ENCODE results near the gene PGLYRP2.

The PGLYRP2 gene

DNA sequence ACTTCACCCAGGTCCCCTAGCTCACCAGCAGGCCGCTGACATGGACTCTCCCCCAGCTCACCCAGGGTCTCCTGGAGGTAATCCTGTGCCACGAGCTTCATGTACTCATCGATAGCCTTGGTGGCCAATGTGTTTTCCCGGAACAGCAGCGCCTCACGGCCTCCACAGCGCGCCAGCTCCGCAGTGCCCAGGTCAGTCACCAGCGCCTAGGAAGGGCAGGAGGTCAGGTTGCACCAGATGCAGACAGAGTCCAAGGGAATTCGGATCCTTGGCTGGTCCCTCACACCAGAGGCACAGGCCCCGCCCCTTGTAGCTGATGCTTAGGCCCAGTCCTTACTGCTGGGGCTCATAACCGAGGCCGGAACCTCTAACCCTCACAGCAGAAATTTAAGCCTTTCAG, 22.9 kb downstream of the PGLYRP2 start:
- DNase-seq (ENCODE audit: low read depth in 2 of 2), result no peak

- no peak for DNase-seq (ENCODE audit: low read depth in 2 of 2)
Observed at GRCh38 chr19:15455996-15456395, 23.3 kb downstream of the PGLYRP2 start.

GRCh38 chr19:15453906-15454860, 25.1 kb downstream of the PGLYRP2 start:
- no peak for DNase-seq (ENCODE audit: low read depth in 2 of 2)

DNA sequence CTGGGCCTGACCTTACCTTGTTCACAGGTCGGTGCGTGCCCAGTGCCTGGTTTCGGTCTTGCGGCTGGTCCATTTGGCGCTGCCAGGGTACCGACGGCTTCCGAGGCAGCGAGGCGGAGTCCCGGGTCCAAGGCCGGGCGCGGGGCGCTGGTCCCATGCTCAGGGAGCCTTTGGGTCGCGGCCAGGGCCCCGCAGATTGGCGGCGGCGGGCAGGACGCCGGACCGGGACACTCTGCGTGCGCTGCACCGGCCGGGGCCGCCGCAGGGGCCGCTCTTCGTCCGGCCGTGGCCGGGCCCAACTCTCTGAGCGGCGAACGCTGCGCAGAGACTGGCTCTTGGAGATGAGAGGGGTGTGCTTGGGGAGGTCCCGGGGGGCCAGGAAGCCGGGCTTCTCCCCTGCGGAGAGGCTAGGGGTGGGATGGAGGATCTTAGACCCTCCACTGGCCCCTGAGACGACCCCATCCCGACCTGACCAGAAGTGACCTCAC, 26.2 kb downstream of the PGLYRP2 start:
- DNase-seq (ENCODE audit: low read depth in 2 of 2), result no peak

DNA sequence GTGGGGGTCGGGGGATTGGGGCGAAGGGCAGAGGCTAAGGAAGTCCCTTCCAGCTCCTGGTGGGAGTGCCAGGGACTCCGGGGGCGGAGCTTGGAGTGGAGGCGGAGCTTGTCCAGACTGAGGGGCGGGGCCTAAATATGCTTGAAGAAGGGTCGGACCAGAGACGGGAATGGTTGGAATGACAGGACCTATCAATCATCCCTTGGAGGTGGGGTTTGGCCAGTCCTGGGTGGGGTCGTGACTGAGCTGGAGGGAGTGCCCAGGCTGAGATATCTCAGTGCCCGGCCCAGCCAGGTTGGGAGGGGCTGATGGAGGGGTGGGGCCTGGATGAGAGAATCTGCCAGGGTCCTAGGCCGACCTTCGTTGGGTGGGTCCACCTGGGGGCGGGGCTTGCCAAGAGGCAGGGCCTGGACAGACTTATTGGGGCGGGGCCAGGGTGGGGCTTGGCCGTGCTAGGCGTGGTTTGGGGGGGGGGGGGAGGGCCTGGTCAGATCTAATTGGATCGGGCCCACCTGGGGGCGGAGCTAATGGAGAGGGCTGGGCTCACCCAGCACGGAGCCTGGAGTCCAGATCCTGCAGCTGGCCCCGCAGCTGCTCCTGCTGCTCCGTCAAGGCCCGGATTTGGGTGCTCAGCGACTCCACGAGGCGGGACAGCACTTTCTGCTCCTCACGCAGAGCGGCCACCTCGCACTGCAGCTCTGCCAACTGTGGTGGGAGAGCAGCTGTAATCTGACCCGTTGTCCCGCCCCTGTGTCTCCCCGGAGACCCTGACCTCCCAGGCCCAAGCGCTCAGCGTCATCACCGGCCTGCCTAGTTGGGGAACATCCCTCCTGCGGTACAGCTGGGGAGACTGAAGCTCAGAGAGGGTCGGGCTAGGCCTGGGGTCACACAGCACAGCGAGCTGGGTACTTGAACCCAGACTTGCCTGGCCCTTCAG, 26.9 kb downstream of the PGLYRP2 start:
- no peak for DNase-seq (ENCODE audit: low read depth in 2 of 2)

DNA sequence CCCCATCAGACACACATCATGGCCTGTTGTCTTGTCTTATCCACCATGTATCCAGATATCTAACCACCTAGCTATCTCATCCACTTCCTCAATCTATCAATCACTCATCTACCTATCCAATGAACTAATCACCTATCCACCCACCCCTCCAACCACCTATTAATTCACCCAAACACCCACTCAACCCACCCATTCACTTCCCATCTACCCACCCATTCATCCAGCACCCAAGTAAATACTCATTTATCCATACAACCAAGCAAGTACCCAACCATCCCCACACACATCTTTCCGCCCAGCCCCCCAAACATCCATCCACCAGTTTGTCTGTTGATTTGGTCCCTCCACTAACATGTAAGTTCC, 28.8 kb downstream of the PGLYRP2 start:
- no peak for DNase-seq (ENCODE audit: low read depth in 2 of 2)

DNA sequence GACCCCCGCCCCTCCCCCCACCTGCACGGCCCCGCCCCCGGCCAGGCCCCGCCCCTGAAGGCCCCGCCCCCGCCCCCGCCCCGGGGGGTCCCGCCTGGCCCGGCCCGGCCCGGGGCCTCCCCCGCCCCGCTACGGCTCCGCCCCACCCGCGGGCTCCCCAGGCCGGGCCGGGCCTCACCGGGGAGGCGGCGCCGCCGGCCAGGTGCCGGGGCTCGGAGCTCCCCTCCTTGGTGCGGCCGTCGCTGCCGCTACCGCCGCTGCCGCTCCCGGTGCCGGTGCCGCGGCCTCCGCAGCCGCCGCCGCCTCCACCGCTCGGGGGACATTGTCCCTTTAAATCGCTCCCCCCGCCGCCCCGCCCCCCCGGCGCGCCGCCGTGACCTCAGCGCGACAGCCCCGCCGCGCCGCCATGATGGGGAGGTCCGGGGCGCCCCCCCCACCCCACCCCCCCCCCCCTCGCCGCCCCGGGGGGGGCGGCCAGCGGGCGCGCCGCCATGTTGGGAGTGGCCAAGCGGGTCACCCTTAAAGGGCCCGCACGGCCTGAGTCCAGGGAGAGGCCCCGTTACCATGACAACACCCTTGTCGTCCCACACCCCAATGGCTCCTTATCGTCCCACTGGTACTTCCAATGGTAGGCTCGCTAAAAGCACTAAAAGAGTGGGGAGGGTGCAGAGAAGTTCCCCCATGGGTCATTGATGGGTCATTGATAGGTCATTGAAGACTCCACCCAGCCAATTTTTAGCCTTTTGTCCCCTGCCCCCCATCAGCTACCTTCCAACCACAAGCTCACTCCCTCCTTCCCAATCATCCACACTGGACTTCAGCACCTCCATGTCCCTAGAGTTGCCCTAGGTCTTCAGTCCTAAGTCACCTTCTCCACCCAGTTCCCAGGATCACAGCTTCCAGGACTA, 29.4 kb downstream of the PGLYRP2 start, which contains the start of gene WIZ:
Gene WIZ (minus strand): TSS at position 337 of the 908 bp plus-strand sequence. CDS start 1,649 bp downstream, outside the sequence.
- peak; percentile 72 to 87 for DNase-seq (ENCODE audit: low read depth in 2 of 2)

GRCh38 chr19:15448778-15449619, 30.3 kb downstream of the PGLYRP2 start:
- DNase-seq (ENCODE audit: low read depth in 2 of 2), result no peak

DNA sequence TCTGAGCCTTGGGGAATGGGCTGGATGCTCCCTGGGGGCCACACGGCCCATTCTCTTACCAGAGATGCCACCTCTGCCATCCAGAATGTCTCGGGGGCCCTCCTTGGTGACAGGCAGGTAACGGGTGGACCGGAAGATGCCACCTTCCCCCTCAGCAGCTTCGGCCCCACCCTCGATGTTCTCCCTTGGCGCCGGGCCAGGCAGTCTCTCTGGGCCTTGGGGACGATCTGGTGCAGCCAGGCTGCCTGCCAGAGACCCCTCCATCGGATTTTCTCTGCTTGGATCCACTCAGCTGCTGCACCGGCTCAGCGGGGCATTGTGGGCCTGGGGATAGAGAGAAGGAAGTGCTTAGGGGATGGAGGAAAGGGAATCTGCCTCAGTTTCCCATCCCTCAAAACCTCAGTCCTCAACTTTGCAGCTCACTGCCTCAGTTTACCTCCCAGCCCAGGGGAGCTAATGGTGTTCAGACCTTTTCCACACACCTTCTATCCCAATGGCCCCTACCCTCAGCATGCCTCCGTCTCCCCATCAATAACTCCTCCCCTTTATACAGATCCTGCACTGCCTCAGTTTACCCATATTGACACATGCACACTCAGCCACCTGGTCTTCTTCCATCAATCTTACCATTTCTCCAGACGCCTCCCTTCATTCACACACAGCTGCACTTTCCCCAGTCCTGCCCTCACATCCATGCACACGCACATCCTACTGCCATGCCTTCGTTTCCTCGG, 31.1 kb downstream of the PGLYRP2 start:
- no peak for DNase-seq (ENCODE audit: low read depth in 2 of 2)

- no peak for DNase-seq (ENCODE audit: low read depth in 2 of 2)
Observed at GRCh38 chr19:15447057-15447456, 32.2 kb downstream of the PGLYRP2 start.

DNA sequence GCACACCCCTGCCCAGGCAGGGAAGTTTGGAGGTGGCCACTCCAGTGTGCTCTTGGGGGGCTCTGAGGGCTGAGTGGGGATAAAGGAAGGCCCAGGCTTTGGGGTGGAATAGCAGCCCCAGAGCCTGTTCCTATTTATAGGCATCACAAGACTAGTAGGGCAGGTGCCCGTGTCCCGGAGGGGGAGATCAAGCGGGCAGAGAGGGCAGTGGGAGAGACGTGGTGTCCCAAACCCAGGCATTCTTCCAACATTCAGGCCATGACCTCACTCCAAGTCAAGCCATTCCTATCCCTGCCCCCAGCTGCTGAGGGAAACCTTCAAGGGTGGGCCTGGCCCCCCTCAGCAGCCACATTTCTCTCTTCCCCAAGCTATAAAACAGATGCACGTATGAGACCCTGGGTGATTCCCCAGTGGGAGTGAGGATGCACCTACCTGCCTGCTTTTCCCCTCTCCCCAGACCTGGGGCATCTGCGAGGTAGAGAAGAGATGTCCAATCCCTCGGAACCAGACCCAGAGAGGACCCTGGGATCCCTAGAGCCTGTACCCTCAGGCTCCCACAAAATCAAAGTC, 33.4 kb downstream of the PGLYRP2 start:
- no peak for DNase-seq (ENCODE audit: low read depth in 2 of 2)

DNA sequence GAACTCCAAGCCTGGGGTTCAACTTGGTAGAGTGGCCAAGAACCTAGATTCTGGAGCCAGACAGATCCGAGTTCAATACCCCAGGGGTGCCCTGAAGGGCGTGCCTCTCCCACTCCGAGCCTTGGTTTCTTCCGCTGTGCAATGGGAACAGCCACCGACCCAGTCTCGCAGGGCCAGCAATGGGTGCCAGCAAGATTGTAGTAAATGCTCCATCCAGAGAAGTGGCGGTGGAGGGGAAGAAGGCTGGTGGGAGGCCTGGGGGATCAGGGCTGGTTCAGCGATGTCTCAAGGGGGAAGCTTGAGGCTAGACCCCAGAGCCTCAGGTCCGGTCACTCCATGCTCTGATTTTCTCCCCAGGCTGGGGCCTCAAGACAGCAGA, 34.1 kb downstream of the PGLYRP2 start:
- no peak for DNase-seq (ENCODE audit: low read depth in 2 of 2)

DNA sequence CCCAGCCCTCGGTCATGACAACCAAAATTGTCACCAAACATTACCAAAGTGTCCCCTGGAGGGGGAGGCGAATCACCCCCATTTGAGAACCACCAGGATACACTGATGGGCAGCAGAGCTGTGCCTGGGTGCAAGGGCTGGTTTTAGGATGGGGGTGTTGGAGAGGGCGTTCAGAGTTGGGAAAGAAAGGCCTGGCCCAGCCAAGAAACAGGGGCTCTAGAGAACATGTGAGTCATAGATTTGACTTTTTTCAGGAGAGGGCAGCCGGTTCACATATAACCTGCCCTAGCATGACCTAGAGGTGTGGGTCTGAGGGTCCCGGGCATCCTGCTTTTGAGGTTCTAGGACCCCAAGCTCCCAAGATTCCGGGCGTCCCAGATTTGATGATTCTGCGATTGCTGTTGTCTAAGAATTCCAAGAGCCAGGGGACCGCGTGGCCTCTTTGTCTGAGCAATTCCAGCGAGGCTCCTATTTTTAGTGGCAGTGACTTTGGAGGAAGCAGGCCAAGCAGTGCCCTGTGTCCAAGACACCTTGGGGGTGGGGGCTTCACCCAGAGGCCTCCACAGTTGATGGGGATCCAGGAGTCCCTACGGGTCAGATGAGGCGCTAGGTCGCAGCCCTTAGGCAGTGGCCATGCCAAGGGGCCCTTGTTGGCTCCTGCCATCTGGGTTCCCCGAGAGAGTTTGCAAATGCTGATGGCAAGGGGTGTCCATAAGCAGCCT, 34.6 kb downstream of the PGLYRP2 start:
- DNase-seq (ENCODE audit: low read depth in 2 of 2), result no peak

DNA sequence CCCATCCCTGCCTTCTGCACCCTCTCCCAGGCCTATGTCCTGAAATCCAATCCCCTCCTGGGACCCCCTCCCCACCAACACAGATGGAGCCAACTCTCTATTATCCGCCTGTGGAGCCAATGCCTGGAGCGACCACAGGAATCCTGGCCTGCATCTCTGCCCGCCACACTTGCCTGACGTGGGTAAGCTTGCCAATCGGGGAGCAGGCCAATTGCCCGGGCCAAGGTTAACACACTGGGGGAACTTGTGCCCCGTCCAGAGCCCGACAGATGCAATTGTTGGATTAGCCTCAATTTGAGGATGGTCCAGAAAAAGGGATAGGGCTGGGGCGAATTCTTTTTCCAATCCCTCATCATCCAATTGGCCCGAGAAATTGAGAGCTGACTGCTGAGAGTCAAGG, 35.5 kb downstream of the PGLYRP2 start:
- DNase-seq (ENCODE audit: low read depth in 2 of 2), result no peak

GRCh38 chr19:15443325-15443724, 36.0 kb downstream of the PGLYRP2 start:
- DNase-seq (ENCODE audit: low read depth in 2 of 2), result no peak

DNA sequence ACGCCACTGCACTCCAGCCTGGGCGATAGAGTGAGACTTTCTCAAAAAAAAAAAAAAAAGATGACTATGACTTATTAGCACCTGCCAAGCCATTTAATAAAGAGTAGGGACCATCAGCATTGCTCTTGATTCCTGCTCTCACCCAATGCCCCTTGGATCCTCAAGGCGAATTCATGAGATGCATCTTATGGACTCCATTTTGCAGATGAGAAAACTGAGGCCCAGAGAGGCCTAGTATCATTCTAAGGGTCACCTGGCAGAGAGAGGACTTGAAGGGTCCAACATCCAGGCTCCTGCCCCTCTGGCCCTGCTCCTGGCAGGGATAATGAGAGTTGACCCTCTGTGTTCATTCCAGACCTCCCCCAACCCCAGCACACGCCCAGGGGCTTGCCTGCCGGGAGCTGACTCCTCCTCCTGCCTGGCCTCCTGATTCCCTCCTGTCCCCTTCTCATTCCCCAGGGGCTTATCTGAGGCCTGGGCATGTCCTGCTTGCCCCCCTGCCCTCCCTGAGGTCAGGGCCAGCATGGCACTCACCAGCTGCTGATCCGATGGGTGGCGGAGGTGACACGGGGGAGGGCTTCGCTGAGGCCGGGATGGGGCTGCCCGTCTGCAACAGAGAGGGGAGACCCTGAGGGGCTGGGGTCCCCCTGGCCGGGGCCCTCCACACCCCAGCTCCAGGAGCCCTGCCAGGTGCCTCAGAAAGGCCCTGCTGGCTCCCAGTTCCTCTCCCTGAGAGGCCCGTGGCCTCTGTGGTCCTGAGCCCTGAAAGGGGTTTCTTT, 37.0 kb downstream of the PGLYRP2 start:
- no peak for DNase-seq (ENCODE audit: low read depth in 2 of 2)

GRCh38 chr19:15441317-15441716, 38.0 kb downstream of the PGLYRP2 start:
- no peak for DNase-seq (ENCODE audit: low read depth in 2 of 2)

Measured in stimulated activated CD4-positive, alpha-beta T cell treated with anti-CD3 and anti-CD28 coated beads, Interleukin-1b, Interleukin-23, amount 100 ng/mL, for 4 hours (primary cell).